ENCODE measurements around the gene BCCIP. TPM values are rescaled to one million over a fixed set of nuclear protein-coding genes. Genes with fewer than 3 reads are reported as not detected.

The BCCIP gene
- total RNA-seq, 1 experiment from 2014 or later: 113 TPM

DNA sequence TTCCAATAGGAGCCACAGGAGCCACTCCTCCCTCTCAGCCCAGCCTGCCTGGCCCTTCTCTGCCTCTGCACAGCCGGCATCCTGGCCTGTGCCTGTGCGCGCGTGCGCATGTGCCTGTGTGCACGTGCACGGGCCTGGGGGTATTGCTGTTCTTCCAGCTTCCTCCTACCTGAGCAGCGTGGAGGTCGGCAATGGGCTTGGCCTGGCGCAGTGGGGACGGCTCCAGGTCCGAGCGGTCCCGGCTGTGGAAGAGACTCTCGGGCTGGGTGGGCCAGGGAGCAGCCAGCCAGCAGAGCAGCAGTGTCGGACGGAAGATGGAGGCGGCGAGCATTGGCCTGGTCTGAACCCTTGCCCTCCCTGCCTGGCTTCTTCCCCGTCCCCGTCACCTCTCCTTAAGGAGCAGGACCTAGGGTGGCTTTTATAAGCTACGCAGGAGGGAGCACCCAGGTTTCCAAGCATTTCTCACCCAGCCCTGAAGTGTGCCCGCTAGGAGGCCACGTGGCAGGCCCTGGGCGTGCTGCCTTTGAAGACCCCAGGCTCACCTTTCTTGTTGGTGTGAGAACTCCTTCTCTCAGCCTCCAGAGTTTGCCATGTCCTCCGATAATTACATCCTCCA, 47.7 kb upstream of the BCCIP start, which contains the start of gene MMP21:
Gene MMP21 (minus strand): TSS at position 331 of the 616 bp plus-strand sequence. CDS start 0 bp downstream, at position 331.
- Histone ChIP-seq H3K4me3 (ENCODE audit: low read depth, low read length, poor library complexity, severe bottlenecking) (no peak within 1 kb of the TSS), H3K36me3 (ENCODE audit: insufficient read depth, low read length, poor library complexity, severe bottlenecking) (no peaks in the 10 kb centered on the region), H3K4me1 (ENCODE audit: insufficient read depth, low read length, poor library complexity, severe bottlenecking) (no peaks in the 10 kb centered on the region), H3K9me3 (ENCODE audit: low read depth, low read length, poor library complexity, severe bottlenecking) (no peaks in the 10 kb centered on the region), H3K27me3 (replicated peaks; ENCODE audit: insufficient read depth, low read depth, low read length, poor library complexity) (no peaks in the 10 kb centered on the region), H3K27ac (ENCODE audit: low read depth, low read length, poor library complexity, severe bottlenecking) (no peak within 1 kb of the TSS)
- no TSS peak for BruUV-seq (replicated peaks)
- DNase-seq (ENCODE audit: low spot score): no peak
- intact Hi-C loops (cut with micrococcal nuclease; ENCODE audit: unreplicated experiment): no loop called here
- TF ChIP-seq, protein P1, sequence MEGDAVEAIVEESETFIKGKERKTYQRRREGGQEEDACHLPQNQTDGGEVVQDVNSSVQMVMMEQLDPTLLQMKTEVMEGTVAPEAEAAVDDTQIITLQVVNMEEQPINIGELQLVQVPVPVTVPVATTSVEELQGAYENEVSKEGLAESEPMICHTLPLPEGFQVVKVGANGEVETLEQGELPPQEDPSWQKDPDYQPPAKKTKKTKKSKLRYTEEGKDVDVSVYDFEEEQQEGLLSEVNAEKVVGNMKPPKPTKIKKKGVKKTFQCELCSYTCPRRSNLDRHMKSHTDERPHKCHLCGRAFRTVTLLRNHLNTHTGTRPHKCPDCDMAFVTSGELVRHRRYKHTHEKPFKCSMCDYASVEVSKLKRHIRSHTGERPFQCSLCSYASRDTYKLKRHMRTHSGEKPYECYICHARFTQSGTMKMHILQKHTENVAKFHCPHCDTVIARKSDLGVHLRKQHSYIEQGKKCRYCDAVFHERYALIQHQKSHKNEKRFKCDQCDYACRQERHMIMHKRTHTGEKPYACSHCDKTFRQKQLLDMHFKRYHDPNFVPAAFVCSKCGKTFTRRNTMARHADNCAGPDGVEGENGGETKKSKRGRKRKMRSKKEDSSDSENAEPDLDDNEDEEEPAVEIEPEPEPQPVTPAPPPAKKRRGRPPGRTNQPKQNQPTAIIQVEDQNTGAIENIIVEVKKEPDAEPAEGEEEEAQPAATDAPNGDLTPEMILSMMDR (conservative IDR thresholded peaks at IDR 0.05; ENCODE audit: low read depth, low read length): no peak
- no peak for TF ChIP-seq EZH2 (IDR thresholded peaks at IDR 0.05; ENCODE audit: borderline replicate concordance, low read depth, low read length, poor library complexity, severe bottlenecking)
- ChIA-PET POLR2A (ENCODE audit: low non-redundant PET) (no interaction called here), CTCF (no interaction called here)

DNA sequence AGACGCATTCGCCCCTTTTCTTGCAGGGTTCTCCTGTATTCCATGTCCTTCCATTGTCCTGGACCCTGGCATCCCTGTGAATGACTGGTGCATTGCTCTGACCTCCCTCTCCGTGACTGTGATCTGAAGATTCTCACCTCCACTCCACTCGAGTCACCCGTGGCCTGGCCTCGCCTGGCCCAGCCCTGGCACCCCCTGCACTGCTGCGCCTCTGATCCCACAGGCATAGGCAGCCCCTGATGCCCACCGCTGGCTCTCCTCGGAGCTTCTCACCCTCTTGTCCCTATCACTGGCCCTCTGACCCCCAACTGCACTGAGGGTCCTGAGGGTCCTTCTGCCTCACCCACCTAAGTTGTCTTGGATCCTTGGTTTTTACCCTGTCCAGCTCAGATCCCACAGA, 45.5 kb upstream of the BCCIP start:
- Histone ChIP-seq H3K4me1 (ENCODE audit: insufficient read depth, low read length, poor library complexity, severe bottlenecking) (no peaks in the 10 kb centered on the region), H3K27ac (ENCODE audit: low read depth, low read length, poor library complexity, severe bottlenecking) (no peak overlapping the region), H3K4me3 (ENCODE audit: low read depth, low read length, poor library complexity, severe bottlenecking) (no peak overlapping the region), H3K27me3 (replicated peaks; ENCODE audit: insufficient read depth, low read depth, low read length, poor library complexity) (no peaks in the 10 kb centered on the region), H3K36me3 (ENCODE audit: insufficient read depth, low read length, poor library complexity, severe bottlenecking) (no peaks in the 10 kb centered on the region), H3K9me3 (ENCODE audit: low read depth, low read length, poor library complexity, severe bottlenecking) (no peaks in the 10 kb centered on the region)
- POLR2A ChIA-PET (ENCODE audit: low non-redundant PET): no interaction called here
- no peak for TF ChIP-seq EZH2 (IDR thresholded peaks at IDR 0.05; ENCODE audit: borderline replicate concordance, low read depth, low read length, poor library complexity, severe bottlenecking)
- TF ChIP-seq, protein P1 (conservative IDR thresholded peaks at IDR 0.05; ENCODE audit: low read depth, low read length): no peak
- no peak for DNase-seq (ENCODE audit: low spot score)
- no TSS peak for BruUV-seq (replicated peaks)
- intact Hi-C loops (cut with micrococcal nuclease; ENCODE audit: unreplicated experiment): no loop called here
- CTCF ChIA-PET: no interaction called here

DNA sequence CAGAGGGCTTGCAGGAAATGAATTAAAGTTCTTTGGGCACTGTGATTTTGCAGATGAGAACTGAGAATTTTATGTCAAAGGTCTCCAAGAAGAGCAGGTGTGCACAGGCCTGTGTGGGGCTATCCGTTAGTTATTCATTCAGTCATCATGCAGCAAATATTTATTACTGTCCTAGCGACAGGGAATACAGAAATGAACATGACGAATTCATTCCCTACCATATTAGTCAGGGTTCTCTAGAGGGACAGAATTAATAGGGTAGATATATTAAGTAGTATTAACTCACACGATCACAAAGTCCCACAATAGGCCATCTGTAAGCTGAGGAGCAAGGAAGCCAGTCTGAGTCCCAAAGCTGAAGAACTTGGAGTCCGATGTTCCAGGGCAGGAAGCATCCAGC, 44.8 kb upstream of the BCCIP start:
- intact Hi-C loops (cut with micrococcal nuclease; ENCODE audit: unreplicated experiment): no loop called here
- ChIA-PET POLR2A (ENCODE audit: low non-redundant PET) (no interaction called here), CTCF (no interaction called here)

More for the DNA sequence above, 44.8 kb upstream of the BCCIP start:
- BruUV-seq (replicated peaks): no TSS peak
- Histone ChIP-seq H3K9me3 (ENCODE audit: low read depth, low read length, poor library complexity, severe bottlenecking) (no peaks in the 10 kb centered on the region), H3K36me3 (ENCODE audit: insufficient read depth, low read length, poor library complexity, severe bottlenecking) (no peaks in the 10 kb centered on the region), H3K4me1 (ENCODE audit: insufficient read depth, low read length, poor library complexity, severe bottlenecking) (no peaks in the 10 kb centered on the region), H3K4me3 (ENCODE audit: low read depth, low read length, poor library complexity, severe bottlenecking) (no peak overlapping the region), H3K27me3 (replicated peaks; ENCODE audit: insufficient read depth, low read depth, low read length, poor library complexity) (no peaks in the 10 kb centered on the region), H3K27ac (ENCODE audit: low read depth, low read length, poor library complexity, severe bottlenecking) (no peak overlapping the region)
- no peak for DNase-seq (ENCODE audit: low spot score)
- TF ChIP-seq, protein P1 (conservative IDR thresholded peaks at IDR 0.05; ENCODE audit: low read depth, low read length): no peak
